ENCODE data around the gene ZFP62. TPM values are rescaled to one million over a fixed set of nuclear protein-coding genes. Genes with fewer than 3 reads are reported as not detected.

The ZFP62 gene
- total and polyA plus RNA-seq, 2 of the 8 experiments (the other 6 are each of a cell fraction or from before 2014, with no cell fraction given) = 9.3 to 38.5 TPM

- peak; percentile 74; the same call in 1 of the 2 replicates for TF ChIP-seq TAF1 (IDR thresholded peaks at IDR 0.05; ENCODE audit: low read depth, low read length)
- TF ChIP-seq KDM5A (IDR thresholded peaks at IDR 0.05; ENCODE audit: low read length) = no peak
- TF ChIP-seq CTBP2 (IDR thresholded peaks at IDR 0.05; ENCODE audit: borderline replicate concordance, insufficient read depth, insufficient read length, low read length) = no peak
- TF ChIP-seq SIRT6 (IDR thresholded peaks at IDR 0.05; ENCODE audit: low read length) = no peak
- TF ChIP-seq ASH2L (IDR thresholded peaks at IDR 0.05; ENCODE audit: low read length) = peak; percentile 97
- TF ChIP-seq SIN3A (conservative IDR thresholded peaks at IDR 0.05 in 1 of 2, IDR thresholded peaks at IDR 0.05 in 1 of 2; ENCODE audit: low read depth in 1 of 2, low read length in 2 of 2) = peak in 1 of 2 experiments; percentile 68; a peak in 2 of 4 replicates
- peak; percentile 15 for TF ChIP-seq CREB1 (IDR thresholded peaks at IDR 0.05)
- TF ChIP-seq ZNF274 (IDR thresholded peaks at IDR 0.05; ENCODE audit: borderline replicate concordance, extremely low read depth, low read length) = no peak
- no peak for TF ChIP-seq ATF3 (IDR thresholded peaks at IDR 0.05; ENCODE audit: insufficient read depth, low read depth, low read length)
- TF ChIP-seq CBX8 (IDR thresholded peaks at IDR 0.05; ENCODE audit: borderline replicate concordance, low read depth, low read length) = no peak
- no peak for TF ChIP-seq RNF2 (IDR thresholded peaks at IDR 0.05; ENCODE audit: borderline replicate concordance, low read depth, low read length, missing control alignments, poor library complexity, severe bottlenecking)
- peak; percentile 32; the same call in 1 of the 2 replicates for TF ChIP-seq SP4 (IDR thresholded peaks at IDR 0.05; ENCODE audit: low read length)
- no peak for TF ChIP-seq HDAC6 (IDR thresholded peaks at IDR 0.05; ENCODE audit: low read depth, low read length)
- TF ChIP-seq E2F6 (IDR thresholded peaks at IDR 0.05) = peak; percentile 90
- TF ChIP-seq GTF2F1 (IDR thresholded peaks at IDR 0.05; ENCODE audit: borderline replicate concordance, low read depth, low read length) = peak; percentile 67
- TF ChIP-seq EP300 (IDR thresholded peaks at IDR 0.05; ENCODE audit: borderline replicate concordance in 1 of 2, low read depth in 2 of 2, low read length in 2 of 2) = no peak
- TF ChIP-seq GABPA (IDR thresholded peaks at IDR 0.05; ENCODE audit: borderline replicate concordance, insufficient read depth, low read length) = peak; percentile 90
- TF ChIP-seq KDM4A (IDR thresholded peaks at IDR 0.05; ENCODE audit: low read depth, low read length, severe bottlenecking) = peak; percentile 68
- TF ChIP-seq BRCA1 (IDR thresholded peaks at IDR 0.05; ENCODE audit: low read depth, low read length) = no peak
These were observed 50.7 kb downstream of the ZFP62 start (continued) for GRCh38 chr5:180810210-180810958.

All from H1 (cell line).